GM12878 (cell line): Measurements from ENCODE around the gene DCTN5. TPM values are rescaled to one million over a fixed set of nuclear protein-coding genes. Genes with fewer than 3 reads are reported as not detected.

Experiments
- ATAC-seq: fragments of 200-7000 bp; cut with Tn5 transposase; 3 replicates; pipeline ENCODE4 v1.9.1; 2020; ENCODE audit warnings: mild to moderate bottlenecking, moderate library complexity
- BruUV-seq: library from RNA; stranded (reverse); fragments of 400-500 nt; replicated peaks from 2 replicates; lab custom pipeline; 2021; lab: Mats Ljungman, UMichigan
- CTCF ChIA-PET: fragments of 300-600 bp; sonication (Branson Sonifier 250); formaldehyde crosslinking; extraction: SDS; loops from one replicate; lab custom pipeline; 2021; ENCODE audit warnings: inconsistent platforms; lab: Yijun Ruan, JAX
- POLR2A ChIA-PET: fragments of 350-600 bp; formaldehyde crosslinking; extraction: SDS; loops from one replicate; lab custom pipeline; 2021; ENCODE audit warnings: inconsistent platforms; lab: Charles Lee
- RAD21 ChIA-PET: fragments of 300-600 bp; sonication (Branson Sonifier 250); formaldehyde crosslinking; loops from one replicate; lab custom pipeline; 2023; ENCODE audit warnings: antibody characterized with exemption; ENCODE audit not compliant: unreplicated experiment; lab: Charles Lee
- SMC1A ChIA-PET: fragments of 300-600 bp; sonication (Branson Sonifier 250); formaldehyde crosslinking; loops from one replicate; lab custom pipeline; 2023; ENCODE audit not compliant: unreplicated experiment, uncharacterized antibody; lab: Charles Lee
- DNase-seq: peaks from one replicate; pipeline ENCODE4 v3.0.0-alpha.2; 2011; ENCODE audit warnings: low read depth, low spot score
- FAIRE-seq: peaks from 3 replicates; lab custom pipeline; 2011; peaks lifted over from hg19 to GRCh38; lab: Jason Lieb, UNC
- H2AFZ ChIP-seq: 2 replicates; pipeline ENCODE4 v1.6.0; 2011; ENCODE audit warnings: low read depth, low read length, control low read depth; ENCODE audit not compliant: control insufficient read depth
- H3K27ac ChIP-seq: 2 replicates; pipeline ENCODE4 v1.5.1; 2011; ENCODE audit warnings: control low read depth; ENCODE audit not compliant: control insufficient read depth, insufficient read depth
- H3K27me3 ChIP-seq, 2 experiments: replicated peaks in 1 of 2; 2 replicates each; pipeline versions ENCODE4 v1.6.0 to v1.6.1; 2011; ENCODE audit warnings: low read length in 1 of 2; ENCODE audit not compliant: control insufficient read depth in 2 of 2, insufficient read depth in 2 of 2
- H3K36me3 ChIP-seq, 2 experiments: 2 replicates each; pipeline ENCODE4 v1.5.1; 2011; ENCODE audit warnings: low read length in 1 of 2; ENCODE audit not compliant: control insufficient read depth in 2 of 2, insufficient read depth in 2 of 2
- H3K4me1 ChIP-seq: 2 replicates; pipeline ENCODE4 v1.6.1; 2011; ENCODE audit warnings: mild to moderate bottlenecking, low read length, moderate library complexity, mixed read lengths; ENCODE audit not compliant: control insufficient read depth, insufficient read depth
- H3K4me2 ChIP-seq: 2 replicates; pipeline ENCODE4 v1.6.0; 2011; ENCODE audit warnings: control low read depth; ENCODE audit not compliant: control insufficient read depth, insufficient read depth
- H3K4me3 ChIP-seq: fragments of 200-600 bp; sonication (generic); 2 replicates; pipeline ENCODE4 v1.5.1; 2016
- H3K79me2 ChIP-seq: 2 replicates; pipeline ENCODE4 v1.6.0; 2011; ENCODE audit warnings: low read length; ENCODE audit not compliant: control insufficient read depth, insufficient read depth
- H3K9ac ChIP-seq: 2 replicates; pipeline ENCODE4 v1.8.0; 2011; ENCODE audit warnings: low read length, control low read depth, mixed read lengths; ENCODE audit not compliant: control insufficient read depth, insufficient read depth
- H3K9me3 ChIP-seq: replicated peaks from 3 replicates; pipeline ENCODE4 v1.5.1; 2011; ENCODE audit warnings: mild to moderate bottlenecking, low read length; ENCODE audit not compliant: control insufficient read depth, insufficient read depth
- H4K20me1 ChIP-seq: 2 replicates; pipeline ENCODE4 v1.6.0; 2011; ENCODE audit not compliant: control insufficient read depth, insufficient read depth
- ASH2L ChIP-seq: fragments of 300-600, 200-600 bp; sonication (generic); IDR thresholded peaks from 2 replicates; pipeline ENCODE4 v1.6.1; 2017; ENCODE audit warnings: low read depth, mild to moderate bottlenecking, borderline replicate concordance
- CHD4 ChIP-seq: fragments of 200-600 bp; sonication (generic); IDR thresholded peaks from 2 replicates; pipeline ENCODE4 v1.6.1; 2016; ENCODE audit warnings: mild to moderate bottlenecking
- HDAC2 ChIP-seq: fragments of 200-600 bp; sonication (generic); IDR thresholded peaks from 2 replicates; pipeline ENCODE4 v1.6.1; 2017
- IRF4 ChIP-seq: IDR thresholded peaks from 2 replicates; pipeline ENCODE4 v1.6.1; 2011; ENCODE audit warnings: low read depth, low read length
- NFYA ChIP-seq: IDR thresholded peaks from 2 replicates; pipeline ENCODE4 v1.6.1; 2011; ENCODE audit warnings: low read depth, mild to moderate bottlenecking, low read length, improper control_type of control experiment, borderline replicate concordance
- POU2F2 ChIP-seq: IDR thresholded peaks from 3 replicates; pipeline ENCODE4 v1.6.1; 2011; ENCODE audit warnings: low read depth, mild to moderate bottlenecking, low read length, borderline replicate concordance
- SREBF2 ChIP-seq: IDR thresholded peaks from 2 replicates; pipeline ENCODE4 v1.6.1; 2012; ENCODE audit warnings: mild to moderate bottlenecking, low read length
- STAT3 ChIP-seq: IDR thresholded peaks from 2 replicates; pipeline ENCODE4 v1.6.1; 2011; ENCODE audit warnings: low read depth, low read length, improper control_type of control experiment
- WGBS: methylation state at CpG from one replicate; pipeline ENCODE4 v1.1.6; 2016; ENCODE audit warnings: low lambda C conversion rate; ENCODE audit not compliant: insufficient replicate concordance, insufficient coverage; ENCODE audit errors: missing lambda C conversion rate; 5-methylcytosine and 5-hydroxymethylcytosine counted together
- in situ Hi-C: fragments of 300-500 bp; cut with MboI; formaldehyde crosslinking; loops from 9 replicates; pipeline ENCODE4 v1.14.3; 2018; ENCODE audit warnings: mixed read lengths
- intact Hi-C: fragments of 100-400 bp; cut with micrococcal nuclease; formaldehyde crosslinking; loops from one replicate; pipeline ENCODE4 v1.14.2; 2022; ENCODE audit not compliant: unreplicated experiment
- polyA plus RNA-seq, 11 experiments: library from polyadenylated mRNA; depleted of rRNA in 4 of 11; unstranded in 6 of 11; stranded (reverse) in 5 of 11; fragments of >200 nt; fragmentation: Nextera tagmentation in 4 of 11; fragmentation: Illumina TruSeq in 1 of 11; extraction: Ambion mirVana in 4 of 11; extraction: Trizol in 1 of 11; gene quantifications; 1 replicate in 1 of 11; 2 replicates in 10 of 11; pipeline versions ENCODE4 v1.2.1 to v1.2.3, GENCODE V29; 2011 to 2016; ENCODE audit warnings: inconsistent platforms in 2 of 11, missing spikeins in 2 of 11, low read depth in 1 of 11
- total RNA-seq, 4 experiments: library from RNA; depleted of rRNA in 3 of 4; stranded (reverse); fragments of >200 nt in 3 of 4; fragmentation: Illumina TruSeq in 1 of 4; extraction: Trizol in 1 of 4; gene quantifications; 2 replicates each; pipeline versions ENCODE4 v1.2.1 to v1.2.3, GENCODE V29; 2013 to 2021
- TF ChIP-seq, protein P1 (sequence below): IDR thresholded peaks from 2 replicates; pipeline ENCODE4 v1.6.1; 2012; ENCODE audit warnings: low read depth, low read length, improper control_type of control experiment
- TF ChIP-seq, protein P2 (sequence below): fragments of 450-650 bp; IDR thresholded peaks from 2 replicates; pipeline ENCODE4 v1.6.1; 2016; ENCODE audit warnings: mild to moderate bottlenecking, moderate library complexity, borderline replicate concordance
- TF ChIP-seq, protein P3 (sequence below): fragments of 450-650 bp; formaldehyde crosslinking; IDR thresholded peaks from 2 replicates; pipeline ENCODE4 v1.4.0; 2020; ENCODE audit warnings: mild to moderate bottlenecking, moderate library complexity

DCTN5 gene
- total and polyA plus RNA-seq, 10 of the 15 experiments (the other 5 are each of a cell fraction or from before 2014, with no cell fraction given), result 49.1 to 153 (median 81.4) TPM

DNA sequence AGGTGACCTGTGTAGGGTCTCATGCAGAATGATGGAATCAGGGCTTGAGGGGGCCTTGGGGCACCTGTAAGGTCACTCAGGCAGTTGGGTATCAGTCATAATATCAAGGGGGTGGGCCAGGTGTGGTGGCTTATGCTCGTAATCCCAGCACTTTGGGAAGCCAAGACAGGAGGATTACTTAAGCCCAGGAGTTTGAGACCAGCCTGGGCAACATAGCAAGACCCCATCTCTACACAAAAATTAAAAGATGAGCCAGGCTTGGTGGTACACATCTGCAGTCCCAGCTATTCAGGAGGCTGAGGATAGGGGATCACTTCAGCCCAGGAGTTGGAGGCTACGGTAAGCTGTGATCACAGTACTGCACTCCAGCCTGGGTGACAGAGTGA lies 64.2 kb downstream of the DCTN5 start:
- H3K4me2 ChIP-seq, result no peak overlapping the region
- peaks cover 14% of the 10 kb centered on the region; the same call in 2 of the 3 replicates for H3K9me3 ChIP-seq
- intact Hi-C loops, result no loop called here
- ChIA-PET POLR2A (interaction anchor here (0.5 kb wide), 1 partner anchor 75 kb away, joined by 5 read pairs; no protein-coding TSS in a partner anchor), CTCF (no interaction called here), RAD21 (no interaction called here), SMC1A (no interaction called here)
- H3K4me3 ChIP-seq, result no peak overlapping the region
- ATAC-seq, result no peak
- no peaks in the 10 kb centered on the region for H3K27me3 ChIP-seq
- TF ChIP-seq, protein P1, sequence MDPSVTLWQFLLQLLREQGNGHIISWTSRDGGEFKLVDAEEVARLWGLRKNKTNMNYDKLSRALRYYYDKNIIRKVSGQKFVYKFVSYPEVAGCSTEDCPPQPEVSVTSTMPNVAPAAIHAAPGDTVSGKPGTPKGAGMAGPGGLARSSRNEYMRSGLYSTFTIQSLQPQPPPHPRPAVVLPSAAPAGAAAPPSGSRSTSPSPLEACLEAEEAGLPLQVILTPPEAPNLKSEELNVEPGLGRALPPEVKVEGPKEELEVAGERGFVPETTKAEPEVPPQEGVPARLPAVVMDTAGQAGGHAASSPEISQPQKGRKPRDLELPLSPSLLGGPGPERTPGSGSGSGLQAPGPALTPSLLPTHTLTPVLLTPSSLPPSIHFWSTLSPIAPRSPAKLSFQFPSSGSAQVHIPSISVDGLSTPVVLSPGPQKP, result no peak
- TF ChIP-seq HDAC2, result no peak
- TF ChIP-seq NFYA, result no peak
- TF ChIP-seq, protein P2, sequence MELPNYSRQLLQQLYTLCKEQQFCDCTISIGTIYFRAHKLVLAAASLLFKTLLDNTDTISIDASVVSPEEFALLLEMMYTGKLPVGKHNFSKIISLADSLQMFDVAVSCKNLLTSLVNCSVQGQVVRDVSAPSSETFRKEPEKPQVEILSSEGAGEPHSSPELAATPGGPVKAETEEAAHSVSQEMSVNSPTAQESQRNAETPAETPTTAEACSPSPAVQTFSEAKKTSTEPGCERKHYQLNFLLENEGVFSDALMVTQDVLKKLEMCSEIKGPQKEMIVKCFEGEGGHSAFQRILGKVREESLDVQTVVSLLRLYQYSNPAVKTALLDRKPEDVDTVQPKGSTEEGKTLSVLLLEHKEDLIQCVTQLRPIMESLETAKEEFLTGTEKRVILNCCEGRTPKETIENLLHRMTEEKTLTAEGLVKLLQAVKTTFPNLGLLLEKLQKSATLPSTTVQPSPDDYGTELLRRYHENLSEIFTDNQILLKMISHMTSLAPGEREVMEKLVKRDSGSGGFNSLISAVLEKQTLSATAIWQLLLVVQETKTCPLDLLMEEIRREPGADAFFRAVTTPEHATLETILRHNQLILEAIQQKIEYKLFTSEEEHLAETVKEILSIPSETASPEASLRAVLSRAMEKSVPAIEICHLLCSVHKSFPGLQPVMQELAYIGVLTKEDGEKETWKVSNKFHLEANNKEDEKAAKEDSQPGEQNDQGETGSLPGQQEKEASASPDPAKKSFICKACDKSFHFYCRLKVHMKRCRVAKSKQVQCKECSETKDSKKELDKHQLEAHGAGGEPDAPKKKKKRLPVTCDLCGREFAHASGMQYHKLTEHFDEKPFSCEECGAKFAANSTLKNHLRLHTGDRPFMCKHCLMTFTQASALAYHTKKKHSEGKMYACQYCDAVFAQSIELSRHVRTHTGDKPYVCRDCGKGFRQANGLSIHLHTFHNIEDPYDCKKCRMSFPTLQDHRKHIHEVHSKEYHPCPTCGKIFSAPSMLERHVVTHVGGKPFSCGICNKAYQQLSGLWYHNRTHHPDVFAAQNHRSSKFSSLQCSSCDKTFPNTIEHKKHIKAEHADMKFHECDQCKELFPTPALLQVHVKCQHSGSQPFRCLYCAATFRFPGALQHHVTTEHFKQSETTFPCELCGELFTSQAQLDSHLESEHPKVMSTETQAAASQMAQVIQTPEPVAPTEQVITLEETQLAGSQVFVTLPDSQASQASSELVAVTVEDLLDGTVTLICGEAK, result no peak
- TF ChIP-seq CHD4, result no peak
- TF ChIP-seq IRF4, result no peak
- TF ChIP-seq ASH2L, result no peak
- TF ChIP-seq STAT3, result no peak
- no peak for TF ChIP-seq POU2F2
- TF ChIP-seq SREBF2, result no peak
- TF ChIP-seq, protein P3, sequence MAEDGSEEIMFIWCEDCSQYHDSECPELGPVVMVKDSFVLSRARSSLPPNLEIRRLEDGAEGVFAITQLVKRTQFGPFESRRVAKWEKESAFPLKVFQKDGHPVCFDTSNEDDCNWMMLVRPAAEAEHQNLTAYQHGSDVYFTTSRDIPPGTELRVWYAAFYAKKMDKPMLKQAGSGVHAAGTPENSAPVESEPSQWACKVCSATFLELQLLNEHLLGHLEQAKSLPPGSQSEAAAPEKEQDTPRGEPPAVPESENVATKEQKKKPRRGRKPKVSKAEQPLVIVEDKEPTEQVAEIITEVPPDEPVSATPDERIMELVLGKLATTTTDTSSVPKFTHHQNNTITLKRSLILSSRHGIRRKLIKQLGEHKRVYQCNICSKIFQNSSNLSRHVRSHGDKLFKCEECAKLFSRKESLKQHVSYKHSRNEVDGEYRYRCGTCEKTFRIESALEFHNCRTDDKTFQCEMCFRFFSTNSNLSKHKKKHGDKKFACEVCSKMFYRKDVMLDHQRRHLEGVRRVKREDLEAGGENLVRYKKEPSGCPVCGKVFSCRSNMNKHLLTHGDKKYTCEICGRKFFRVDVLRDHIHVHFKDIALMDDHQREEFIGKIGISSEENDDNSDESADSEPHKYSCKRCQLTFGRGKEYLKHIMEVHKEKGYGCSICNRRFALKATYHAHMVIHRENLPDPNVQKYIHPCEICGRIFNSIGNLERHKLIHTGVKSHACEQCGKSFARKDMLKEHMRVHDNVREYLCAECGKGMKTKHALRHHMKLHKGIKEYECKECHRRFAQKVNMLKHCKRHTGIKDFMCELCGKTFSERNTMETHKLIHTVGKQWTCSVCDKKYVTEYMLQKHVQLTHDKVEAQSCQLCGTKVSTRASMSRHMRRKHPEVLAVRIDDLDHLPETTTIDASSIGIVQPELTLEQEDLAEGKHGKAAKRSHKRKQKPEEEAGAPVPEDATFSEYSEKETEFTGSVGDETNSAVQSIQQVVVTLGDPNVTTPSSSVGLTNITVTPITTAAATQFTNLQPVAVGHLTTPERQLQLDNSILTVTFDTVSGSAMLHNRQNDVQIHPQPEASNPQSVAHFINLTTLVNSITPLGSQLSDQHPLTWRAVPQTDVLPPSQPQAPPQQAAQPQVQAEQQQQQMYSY (CRISPR knock-in tag), result no peak
- H3K9ac ChIP-seq, result no peak overlapping the region
- no peak overlapping the region for H3K27ac ChIP-seq
- no peak for DNase-seq
- no peak overlapping the region for H2AFZ ChIP-seq
- no peak for FAIRE-seq
- no TSS peak for BruUV-seq
- H3K79me2 ChIP-seq, result no peaks in the 10 kb centered on the region
- H4K20me1 ChIP-seq, result no peaks in the 10 kb centered on the region
- H3K36me3 ChIP-seq, result no peaks in the 10 kb centered on the region
- H3K4me1 ChIP-seq, result no peaks in the 10 kb centered on the region
- WGBS, result 27% methylated on average over 2 of the region's 2 CpGs
- in situ Hi-C loops, result no loop called here
